H1 (cell line): ENCODE measurements around the gene TRMT61A. TPM values are rescaled to one million over a fixed set of nuclear protein-coding genes. Genes with fewer than 3 reads are reported as not detected.
A peak's percentile ranks its signal among the peaks of the same experiment; 100 is the strongest.

ENCODE experiments used
- CTCF ChIA-PET: fragments of 300-600 bp; sonication (Branson Sonifier 250); formaldehyde crosslinking; loops from one replicate; lab custom pipeline; 2021; ENCODE audit not compliant: partially characterized antibody; lab: Charles Lee
- POLR2A ChIA-PET: fragments of 300-600 bp; sonication (Branson Sonifier 250); formaldehyde crosslinking; loops from one replicate; lab custom pipeline; 2021; ENCODE audit warnings: inconsistent platforms; ENCODE audit not compliant: partially characterized antibody; lab: Charles Lee
- DNase-seq, 2 experiments: peaks; one replicate each; pipeline versions ENCODE4 v3.0.0 to v3.0.0-alpha.2; 2010 to 2022; ENCODE audit warnings: low spot score in 2 of 2, low read depth in 1 of 2, mixed read lengths in 1 of 2
- FAIRE-seq: peaks from 2 replicates; lab custom pipeline; 2011; peaks lifted over from hg19 to GRCh38; lab: Jason Lieb, UNC
- H2AFZ ChIP-seq: 2 replicates; pipeline ENCODE4 v1.8.1; 2012; ENCODE audit warnings: low read length, inconsistent platforms
- H2AK5ac ChIP-seq: 2 replicates; pipeline ENCODE4 v1.6.1; 2013; ENCODE audit warnings: low read depth, low read length
- H2BK120ac ChIP-seq: replicated peaks from 2 replicates; pipeline ENCODE3; 2013; ENCODE audit warnings: low read depth, low read length, inconsistent platforms
- H2BK12ac ChIP-seq: 2 replicates; pipeline ENCODE4 v1.6.1; 2013; ENCODE audit warnings: low read depth, low read length
- H2BK15ac ChIP-seq: 2 replicates; pipeline ENCODE4 v1.6.1; 2013; ENCODE audit warnings: low read length
- H2BK20ac ChIP-seq: 2 replicates; pipeline ENCODE4 v1.6.1; 2013; ENCODE audit warnings: low read length
- H2BK5ac ChIP-seq: 2 replicates; pipeline ENCODE4 v1.6.1; 2013; ENCODE audit warnings: low read depth, low read length
- H3K14ac ChIP-seq: 2 replicates; pipeline ENCODE4 v1.6.1; 2013; ENCODE audit warnings: inconsistent platforms; ENCODE audit not compliant: insufficient read length
- H3K18ac ChIP-seq: 2 replicates; pipeline ENCODE4 v1.6.1; 2013; ENCODE audit warnings: low read length; ENCODE audit errors: extremely low read depth
- H3K23ac ChIP-seq: 2 replicates; pipeline ENCODE4 v1.6.1; 2013; ENCODE audit warnings: inconsistent platforms; ENCODE audit not compliant: insufficient read length
- H3K23me2 ChIP-seq: 2 replicates; pipeline ENCODE4 v1.6.1; 2013; ENCODE audit warnings: low read depth, low read length
- H3K27ac ChIP-seq: 2 replicates; pipeline ENCODE4 v1.6.1; 2011; ENCODE audit warnings: low read depth, low read length, inconsistent platforms
- H3K27me3 ChIP-seq, 4 experiments: replicated peaks in 1 of 4; 1 replicate in 1 of 4; 2 replicates in 3 of 4; pipeline versions ENCODE4 v1.6.1 to v1.8.1; 2011 to 2013; ENCODE audit warnings: low read length in 3 of 4, mild to moderate bottlenecking in 3 of 4, inconsistent platforms in 2 of 4, mixed read lengths in 2 of 4, moderate library complexity in 1 of 4; ENCODE audit not compliant: control insufficient read depth in 3 of 4, insufficient read depth in 3 of 4; ENCODE audit errors: extremely low read depth in 1 of 4
- H3K36me3 ChIP-seq, 4 experiments: 2 replicates each; pipeline versions ENCODE4 v1.6.1 to v1.8.1; 2011 to 2013; ENCODE audit warnings: mild to moderate bottlenecking in 4 of 4, low read length in 3 of 4, moderate library complexity in 2 of 4, control low read depth in 1 of 4, inconsistent platforms in 1 of 4; ENCODE audit not compliant: insufficient read depth in 4 of 4, control insufficient read depth in 2 of 4
- H3K4ac ChIP-seq: replicated peaks from 2 replicates; pipeline ENCODE3; 2013; ENCODE audit warnings: low read length, low read depth, mixed read lengths, inconsistent platforms; ENCODE audit not compliant: insufficient read length
- H3K4me1 ChIP-seq, 4 experiments: replicated peaks in 1 of 4; 1 replicate in 1 of 4; 2 replicates in 3 of 4; pipeline versions ENCODE4 v1.6.1 to v1.8.1; 2011 to 2013; ENCODE audit warnings: low read length in 3 of 4, inconsistent platforms in 2 of 4, mixed read lengths in 1 of 4; ENCODE audit not compliant: insufficient read depth in 4 of 4, control insufficient read depth in 3 of 4
- H3K4me2 ChIP-seq, 2 experiments: 2 replicates each; pipeline versions ENCODE4 v1.6.1 to v1.8.1; 2011 to 2013; ENCODE audit warnings: low read depth in 2 of 2, low read length in 2 of 2, control low read depth in 1 of 2, inconsistent platforms in 1 of 2, mild to moderate bottlenecking in 1 of 2; ENCODE audit not compliant: insufficient read depth in 1 of 2
- H3K4me3 ChIP-seq, 4 experiments: fragments of 200-600, 300-600 bp in 1 of 4; sonication (generic), shearing (Covaris generic), sonication (Bioruptor Twin) in 1 of 4; 2 replicates each; pipeline versions ENCODE4 v1.5.1 to v1.8.1; 2011 to 2016; ENCODE audit warnings: low read length in 4 of 4, low read depth in 3 of 4, control low read depth in 2 of 4, inconsistent platforms in 2 of 4, mild to moderate bottlenecking in 2 of 4, mixed read lengths in 1 of 4, moderate library complexity in 1 of 4; ENCODE audit not compliant: insufficient read depth in 2 of 4; ENCODE audit errors: extremely low read depth in 1 of 4
- H3K56ac ChIP-seq: replicated peaks from 2 replicates; pipeline ENCODE3; 2013; ENCODE audit warnings: low read depth, mild to moderate bottlenecking, mixed read lengths, low read length, inconsistent platforms; ENCODE audit not compliant: insufficient read length
- H3K79me1 ChIP-seq: 2 replicates; pipeline ENCODE4 v1.6.1; 2013; ENCODE audit warnings: low read depth, low read length, control low read depth
- H3K79me2 ChIP-seq, 2 experiments: 2 replicates each; pipeline versions ENCODE4 v1.6.1 to v1.8.1; 2012 to 2013; ENCODE audit warnings: low read length in 2 of 2, mild to moderate bottlenecking in 2 of 2, inconsistent platforms in 1 of 2; ENCODE audit not compliant: insufficient read depth in 2 of 2, control insufficient read depth in 1 of 2
- H3K9ac ChIP-seq, 4 experiments: replicated peaks in 1 of 4; 1 replicate in 1 of 4; 2 replicates in 3 of 4; pipeline versions ENCODE4 v1.6.1 to v1.8.1; 2011 to 2013; ENCODE audit warnings: low read depth in 3 of 4, low read length in 3 of 4, control low read depth in 2 of 4, mild to moderate bottlenecking in 2 of 4, moderate library complexity in 2 of 4, inconsistent platforms in 1 of 4; ENCODE audit errors: extremely low read depth in 1 of 4
- H3K9me3 ChIP-seq, 2 experiments: 2 replicates each; pipeline versions ENCODE4 v1.6.1 to v1.8.1; 2012 to 2013; ENCODE audit warnings: mild to moderate bottlenecking in 2 of 2, moderate library complexity in 2 of 2, control low read depth in 1 of 2, inconsistent platforms in 1 of 2, low read depth in 1 of 2, low read length in 1 of 2, mixed read lengths in 1 of 2; ENCODE audit not compliant: insufficient read depth in 2 of 2
- H4K20me1 ChIP-seq, 2 experiments: replicated peaks in 1 of 2; 2 replicates each; pipeline versions ENCODE3 to v1.8.1; 2011 to 2013; ENCODE audit warnings: inconsistent platforms in 2 of 2, low read length in 2 of 2, mild to moderate bottlenecking in 1 of 2; ENCODE audit not compliant: insufficient read depth in 2 of 2, control insufficient read depth in 1 of 2
- H4K5ac ChIP-seq: 2 replicates; pipeline ENCODE4 v1.6.1; 2013; ENCODE audit warnings: low read length, low read depth, mixed read lengths, inconsistent platforms; ENCODE audit not compliant: insufficient read length
- H4K8ac ChIP-seq: 2 replicates; pipeline ENCODE4 v1.8.0; 2013; ENCODE audit warnings: mild to moderate bottlenecking, moderate library complexity, low read length, inconsistent platforms; ENCODE audit not compliant: insufficient read depth; ENCODE audit errors: extremely low read depth
- H4K91ac ChIP-seq: replicated peaks from 2 replicates; pipeline ENCODE3; 2013; ENCODE audit warnings: low read length, mixed read lengths, inconsistent platforms; ENCODE audit not compliant: insufficient read length
- RBBP5 ChIP-seq: IDR thresholded peaks from 2 replicates; pipeline ENCODE4 v1.7.1; 2012; ENCODE audit warnings: low read depth, mild to moderate bottlenecking, inconsistent platforms, low read length, moderate library complexity, borderline replicate concordance
- WGBS, 2 experiments: shearing (Covaris generic) in 1 of 2; methylation state at CpG; one replicate each; pipeline versions ENCODE4 v1.1.6 to v1.1.7; 2013 to 2015; ENCODE audit warnings: low lambda C conversion rate in 2 of 2, mixed read lengths in 2 of 2, inconsistent platforms in 1 of 2, low coverage in 1 of 2, missing lambda C conversion rate in 1 of 2; ENCODE audit not compliant: insufficient replicate concordance in 2 of 2, insufficient coverage in 1 of 2, insufficient read length in 1 of 2; ENCODE audit errors: extremely low coverage in 1 of 2, missing lambda C conversion rate in 1 of 2; 5-methylcytosine and 5-hydroxymethylcytosine counted together
- polyA plus RNA-seq, 7 experiments: library from polyadenylated mRNA; depleted of rRNA in 3 of 7; stranded (reverse) in 5 of 7; unstranded in 2 of 7; fragments of >200 nt in 5 of 7; fragments of 200-250 nt in 2 of 7; gene quantifications; 1 replicate in 5 of 7; 2 replicates in 1 of 7; 4 replicates in 1 of 7; pipeline versions ENCODE4 v1.2.1 to v1.2.3, GENCODE V29; 2011 to 2013; ENCODE audit warnings: missing spikeins in 2 of 7, mixed read lengths in 2 of 7
- total RNA-seq: library from RNA; stranded (reverse); fragmentation: NEBNext Ultra II Directional; extraction: Animal tissue kit (Norgen Biotek cat#: 25700); gene quantifications from 2 replicates; pipeline ENCODE4 v1.2.1, GENCODE V29; 2021

Gene TRMT61A
- total and polyA plus RNA-seq, 2 of the 8 experiments (the other 6 are each of a cell fraction or from before 2014, with no cell fraction given): 15.8 to 19.0 TPM

DNA sequence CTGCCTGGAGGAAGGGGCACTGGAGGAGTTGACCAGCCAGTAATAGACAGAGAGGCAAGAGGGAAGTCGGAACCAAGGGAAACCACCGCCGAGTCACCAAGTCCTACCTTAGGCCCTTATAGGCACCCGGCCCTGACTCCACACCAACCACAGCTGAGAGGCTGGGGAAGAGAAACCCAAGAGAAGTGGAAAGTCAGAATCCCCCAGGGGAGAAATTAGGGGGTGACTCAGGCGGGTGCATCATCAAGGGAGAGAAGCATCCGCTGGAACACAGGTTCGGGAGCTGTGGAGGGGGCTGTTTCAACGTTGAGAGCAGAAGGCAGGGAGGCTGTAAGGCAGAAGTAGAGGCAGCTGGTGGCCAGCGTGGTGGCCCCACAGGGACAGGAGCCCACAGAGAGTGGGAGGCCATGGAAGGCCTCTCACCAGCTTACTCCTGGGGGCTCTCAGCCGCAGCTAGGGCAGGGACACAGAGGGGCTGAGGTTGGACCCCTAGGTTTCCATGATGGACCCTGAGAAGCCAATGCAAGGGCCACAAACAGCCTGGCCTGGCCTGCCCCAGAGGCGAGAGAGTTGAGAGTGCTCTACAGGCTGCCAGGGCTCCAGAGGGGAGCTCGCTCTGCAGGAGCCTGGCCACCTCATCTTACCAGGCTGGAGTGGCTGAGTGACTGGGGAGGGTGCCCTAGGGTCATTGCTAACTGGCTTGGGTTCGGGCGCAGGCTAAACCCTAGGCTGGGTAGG, 1.4 kb upstream of the TRMT61A start:
- CTCF ChIA-PET: interaction anchor here (0.6 to 28.8 kb wide), 5 partner anchors 9 to 68 kb away, joined by 3 to 921 read pairs (median 7); partner anchors contain the start of gene CKB
- POLR2A ChIA-PET: interaction anchor here (1.4 to 29.8 kb wide), 7 partner anchors 9 to 183 kb away, joined by 3 to 844 read pairs (median 7); partner anchors contain the start of genes BAG5 and CKB
- TF ChIP-seq RBBP5: no peak
- Histone ChIP-seq H4K20me1 (peaks cover 10 to 30% of the 10 kb centered on the region in 2 experiments), H3K4me2 (peak overlapping the region; percentile 76 to 87; a peak in 2 of 4 replicates), H3K4me3 (0 out of 8 replicates have a peak overlapping the region, but pooled peaks of 2 of the 4 experiments have one; percentile 62 to 67), H3K27me3 (peaks cover 3 to 23% (median 13%) of the 10 kb centered on the region in 4 experiments), H2BK5ac (no peak overlapping the region), H2BK120ac (no peak overlapping the region), H3K4me1 (peaks cover 0 to 16% (median 14%) of the 10 kb centered on the region in 4 experiments; a peak in 6 of 7 replicates), H3K56ac (no peak overlapping the region), H3K79me2 (peaks cover 5 to 20% of the 10 kb centered on the region in 2 experiments; a peak in 3 of 4 replicates), H3K14ac (no peak overlapping the region), H3K18ac (no peak overlapping the region), H3K9me3 (no peaks in the 10 kb centered on the region), H4K91ac (no peak overlapping the region), H3K36me3 (peaks cover 0 to 2% (median 1%) of the 10 kb centered on the region in 4 experiments; a peak in 3 of 8 replicates), H2BK20ac (no peak overlapping the region), H3K4ac (no peak overlapping the region), H2AFZ (no peak overlapping the region), H4K5ac (no peak overlapping the region), H3K27ac (no peak overlapping the region), H2BK12ac (no peak overlapping the region), H3K23me2 (peaks cover 13% of the 10 kb centered on the region; the same call in 1 of the 2 replicates), H3K9ac (no peak overlapping the region), H3K23ac (no peak overlapping the region), H2AK5ac (no peak overlapping the region), H4K8ac (no peak overlapping the region), H3K79me1 (peaks cover 24% of the 10 kb centered on the region), H2BK15ac (0 out of 2 replicates have a peak overlapping the region, but pooled peaks have one; percentile 61)
- WGBS, 2 experiments: 90% methylated on average over 14 of the region's 14 CpGs; no CpG with 5 or more reads in 1 of the 2 experiments
- DNase-seq (no peak), FAIRE-seq (no peak)
